Adrenal gland (tissue), 19 donors: ENCODE data around the gene TRABD. TPM values are rescaled to one million over a fixed set of nuclear protein-coding genes. Genes with fewer than 3 reads are reported as not detected.
A peak's percentile ranks its signal among the peaks of the same experiment; 100 is the strongest.
"Not testable (repeated sequence)": the region's sequence is repeated elsewhere in the genome, so short reads cannot be mapped to it uniquely, and the experiment has no call there.

Experiments
- DNase-seq, 7 donors: peaks; one replicate each; pipeline ENCODE4 v3.0.0-alpha.2; 2019 to 2020
- H3K27ac ChIP-seq, 5 donors: fragments of 200-600 bp; sonication (generic) in 4 of 5; 1 replicate in 3 of 5; 2 replicates in 2 of 5; pipeline versions ENCODE4 v1.5.1 to v1.8.0; 2016 to 2020; ENCODE audit warnings: mild to moderate bottlenecking in 1 of 5
- H3K27me3 ChIP-seq: fragments of 200-600 bp; 2 replicates; pipeline ENCODE4 v1.8.0; 2021
- H3K36me3 ChIP-seq, 2 donors: fragments of 200-600 bp; replicated peaks in 1 of 2; 1 replicate in 1 of 2; 2 replicates in 1 of 2; pipeline versions ENCODE4 v1.5.1 to v1.8.0; 2018 to 2022
- H3K4me1 ChIP-seq, 2 donors: fragments of 200-600 bp; replicated peaks in 1 of 2; 1 replicate in 1 of 2; 2 replicates in 1 of 2; pipeline versions ENCODE4 v1.5.1 to v1.8.0; 2018 to 2021
- H3K4me3 ChIP-seq, 4 donors: fragments of 200-600 bp; sonication (generic) in 3 of 4; one replicate each; pipeline ENCODE4 v1.5.1; 2016 to 2018
- H3K9me3 ChIP-seq, 3 donors: fragments of 200-600 bp; sonication (generic) in 1 of 3; replicated peaks in 1 of 3; 1 replicate in 2 of 3; 2 replicates in 1 of 3; pipeline versions ENCODE4 v1.5.1 to v1.8.0; 2016 to 2021
- CTCF ChIP-seq, 6 experiments: fragments of 450-650 bp in 4 of 6; fragments of 200-600 bp in 2 of 6; sonication (generic) in 1 of 6; IDR thresholded peaks; 1 replicate in 5 of 6; 2 replicates in 1 of 6; pipeline versions ENCODE4 v1.5.1 to v1.8.0; 2016 to 2021; ENCODE audit warnings: antibody characterized with exemption in 6 of 6, mild to moderate bottlenecking in 2 of 6, moderate library complexity in 1 of 6
- POLR2A ChIP-seq, 2 donors: fragments of 450-650 bp; IDR thresholded peaks; one replicate each; pipeline ENCODE4 v1.6.1; 2017; ENCODE audit warnings: antibody characterized with exemption in 2 of 2, mild to moderate bottlenecking in 2 of 2, moderate library complexity in 1 of 2
- WGBS, 4 donors: extraction: QIAGEN DNeasy Blood & Tissue Kit in 2 of 4; methylation state at CpG; one replicate each; pipeline versions ENCODE4 v1.1.5 to v1.1.7; 2013 to 2017; 5-methylcytosine and 5-hydroxymethylcytosine counted together
- intact Hi-C, 2 donors: fragments of 100-400 bp; cut with DNase I; formaldehyde crosslinking; loops; one replicate each; pipeline versions ENCODE4 v1.14.1 to v1.15.0; 2022 to 2023
- long read RNA-seq, 10 donors: library from polyadenylated mRNA in 3 of 10; unstranded in 2 of 10; stranded (forward) in 1 of 10; transcript quantifications; one replicate each; pipeline ENCODE4 v2.0.0 and lab custom pipeline, GENCODE V29; 2021 to 2026
- polyA plus RNA-seq, 3 donors: library from polyadenylated mRNA; stranded (reverse); fragments of 200-250 nt in 2 of 3; fragments of 350-450 nt in 1 of 3; fragmentation: Illumina TruSeq in 1 of 3; extraction: RNeasy Lipid Tissue Mini Kit (QIAGEN cat#74804) in 1 of 3; gene quantifications; one replicate each; pipeline ENCODE4 v1.2.3, GENCODE V29; 2013 to 2014
- total RNA-seq, 9 donors: library from RNA; depleted of rRNA in 4 of 9; stranded (reverse); fragments of >200 nt in 4 of 9; fragments of 120-200 nt in 1 of 9; fragmentation: NEBNext Ultra II Directional in 1 of 9; extraction: Animal tissue kit (Norgen Biotek cat#: 25700) in 1 of 9; gene quantifications; one replicate each; pipeline versions ENCODE4 v1.1.0 to v1.2.4, GENCODE V29; 2013 to 2023
- donor health status: healthy with polysubstance abuse.
- donor health status: Bipolar disorder and iron deficiency.
- donor health status: DM: yes; HTN: yes; CAD: no.
- donor health status: DM: no; HTN: no; CAD: no.
- donor health status: DM: no; HTN: no; CAD: no.
- donor health status: DM: yes; HTN: yes; CAD: no.

TRABD gene, protein sequence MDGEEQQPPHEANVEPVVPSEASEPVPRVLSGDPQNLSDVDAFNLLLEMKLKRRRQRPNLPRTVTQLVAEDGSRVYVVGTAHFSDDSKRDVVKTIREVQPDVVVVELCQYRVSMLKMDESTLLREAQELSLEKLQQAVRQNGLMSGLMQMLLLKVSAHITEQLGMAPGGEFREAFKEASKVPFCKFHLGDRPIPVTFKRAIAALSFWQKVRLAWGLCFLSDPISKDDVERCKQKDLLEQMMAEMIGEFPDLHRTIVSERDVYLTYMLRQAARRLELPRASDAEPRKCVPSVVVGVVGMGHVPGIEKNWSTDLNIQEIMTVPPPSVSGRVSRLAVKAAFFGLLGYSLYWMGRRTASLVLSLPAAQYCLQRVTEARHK
- total RNA-seq (10 to 100 TPM; 13.5 to 46.8 (median 28.6) TPM), polyA plus RNA-seq (10 to 100 TPM in 2 of 3 donors, 1 to 10 TPM in 1; 3.0 to 79.0 (median 48.9) TPM)
- long read RNA-seq, donor 1, transcript TRABD-201 (10 exons, 2,329 nt) = major isoform, 5 of 8 reads
- long read RNA-seq, donor 1, partial matches to known transcripts = 0 of 8 reads
- long read RNA-seq, donor 1, other reads (novel, unspliced or antisense) = 0 of 8 reads
- long read RNA-seq, donor 2, transcript TRABD-202 (10 exons, 2,272 nt) = major isoform, 9 of 15 reads
- long read RNA-seq, donor 2, partial matches to known transcripts = 0 of 15 reads
- long read RNA-seq, donor 2, other reads (novel, unspliced or antisense) = 0 of 15 reads
- long read RNA-seq, donor 3, transcript TRABD-202 (10 exons, 2,272 nt) = major isoform, 8 of 10 reads
- long read RNA-seq, donor 3, partial matches to known transcripts = 0 of 10 reads
- long read RNA-seq, donor 3, other reads (novel, unspliced or antisense) = 0 of 10 reads
- long read RNA-seq, donor 4, transcript TRABD-201 (10 exons, 2,329 nt) = major isoform, 5 of 10 reads
- long read RNA-seq, donor 4, partial matches to known transcripts = 0 of 10 reads
- long read RNA-seq, donor 4, other reads (novel, unspliced or antisense) = 3 of 10 reads
- long read RNA-seq, donor 5, transcript TRABD-202 (10 exons, 2,272 nt) = major isoform, 34 of 105 reads
- long read RNA-seq, donor 5, transcript TRABD-205 (9 exons, 2,404 nt) = minor isoform, 8 of 105 reads
- long read RNA-seq, donor 5, transcript TRABD-201 (10 exons, 2,329 nt) = minor isoform, 16 of 105 reads
- long read RNA-seq, donor 5, partial matches to known transcripts = 2 of 105 reads
- long read RNA-seq, donor 5, other reads (novel, unspliced or antisense) = 40 of 105 reads
- long read RNA-seq, donor 6, partial matches to known transcripts = 0 of 14 reads
- long read RNA-seq, donor 6, other reads (novel, unspliced or antisense) = 6 of 14 reads
- long read RNA-seq, donor 7, partial matches to known transcripts = 0 of 6 reads
- long read RNA-seq, donor 7, other reads (novel, unspliced or antisense) = 0 of 6 reads
- long read RNA-seq, donor 8, transcript TRABD-201 (10 exons, 2,329 nt) = minor isoform, 7 of 29 reads
- long read RNA-seq, donor 8, transcript TRABD-202 (10 exons, 2,272 nt) = major isoform, 19 of 29 reads
- long read RNA-seq, donor 8, partial matches to known transcripts = 0 of 29 reads
- long read RNA-seq, donor 8, other reads (novel, unspliced or antisense) = 0 of 29 reads
- long read RNA-seq, donor 9, transcript TRABD-202 (10 exons, 2,272 nt) = major isoform, 6 of 31 reads
- long read RNA-seq, donor 9, partial matches to known transcripts = 22 of 31 reads
- long read RNA-seq, donor 9, other reads (novel, unspliced or antisense) = 0 of 31 reads
- long read RNA-seq, donor 10, partial matches to known transcripts = 0 of 6 reads
- long read RNA-seq, donor 10, other reads (novel, unspliced or antisense) = 0 of 6 reads

- Histone ChIP-seq H3K4me1 (peaks cover 16 to 42% of the 10 kb centered on the region in 2 donors), H3K36me3 (no peaks in the 10 kb centered on the region), H3K4me3 (peak within 1 kb of the TSS in 2 of 4 donors; percentile 45 to 91), H3K9me3 (no peaks in the 10 kb centered on the region), H3K27ac (peak within 1 kb of the TSS in 2 of 5 donors; percentile 47 to 58), H3K27me3 (no peaks in the 10 kb centered on the region)
- intact Hi-C loops = no loop called here
- 1% methylated on average over 19 to 87 of the region's 90 CpGs; no CpG with 5 or more reads in 1 of the 4 donors for WGBS, 4 donors
- TF ChIP-seq CTCF (IDR thresholded peaks at IDR 0.05) (no peak), POLR2A (IDR thresholded peaks at IDR 0.05) (no peak)
- DNase-seq = peak; percentile 88 to 93 (median 91)
Observed at GRCh38 chr22:50185375-50186087, at the start of gene TRABD. TSS of gene TRABD (plus strand) at chr22:50185913. CDS start at chr22:50193061, 7,148 bp downstream.

- Histone ChIP-seq H3K27me3 (no peaks in the 10 kb centered on the region), H3K4me3 (no peak overlapping the region), H3K27ac (no peak overlapping the region), H3K9me3 (no peaks in the 10 kb centered on the region), H3K36me3 (no peaks in the 10 kb centered on the region), H3K4me1 (no peaks in the 10 kb centered on the region)
- TF ChIP-seq CTCF (IDR thresholded peaks at IDR 0.05) (no peak), POLR2A (IDR thresholded peaks at IDR 0.05) (no peak)
- DNase-seq = no peak
- 73 to 83% (median 76%) methylated on average over 5 of the region's 5 CpGs for WGBS, 4 donors
- intact Hi-C loops = no loop called here
Observed at GRCh38 chr22:50136581-50137015, 49.1 kb upstream of the TRABD start.

- H3K4me1 ChIP-seq, H3K27ac ChIP-seq, H3K36me3 ChIP-seq, H3K9me3 ChIP-seq, DNase-seq, H3K27me3 ChIP-seq, intact Hi-C loops, H3K4me3 ChIP-seq: not testable (repeated sequence)
- WGBS, 4 donors = 93 to 98% (median 95%) methylated on average over 9 of the region's 9 CpGs
Observed at GRCh38 chr22:50137277-50137676, 48.4 kb upstream of the TRABD start.
